Cortex of kidney (tissue), 1 donor: Measurements from ENCODE around the gene IGFBP2.

ENCODE experiments used
- DNase-seq: peaks from one replicate; lab custom pipeline; 2025; lab: John Stamatoyannopoulos, UW

The IGFBP2 gene

GRCh38 chr2:216615298-216616082, 17.7 kb upstream of the IGFBP2 start:
- DNase-seq, result no peak

DNA sequence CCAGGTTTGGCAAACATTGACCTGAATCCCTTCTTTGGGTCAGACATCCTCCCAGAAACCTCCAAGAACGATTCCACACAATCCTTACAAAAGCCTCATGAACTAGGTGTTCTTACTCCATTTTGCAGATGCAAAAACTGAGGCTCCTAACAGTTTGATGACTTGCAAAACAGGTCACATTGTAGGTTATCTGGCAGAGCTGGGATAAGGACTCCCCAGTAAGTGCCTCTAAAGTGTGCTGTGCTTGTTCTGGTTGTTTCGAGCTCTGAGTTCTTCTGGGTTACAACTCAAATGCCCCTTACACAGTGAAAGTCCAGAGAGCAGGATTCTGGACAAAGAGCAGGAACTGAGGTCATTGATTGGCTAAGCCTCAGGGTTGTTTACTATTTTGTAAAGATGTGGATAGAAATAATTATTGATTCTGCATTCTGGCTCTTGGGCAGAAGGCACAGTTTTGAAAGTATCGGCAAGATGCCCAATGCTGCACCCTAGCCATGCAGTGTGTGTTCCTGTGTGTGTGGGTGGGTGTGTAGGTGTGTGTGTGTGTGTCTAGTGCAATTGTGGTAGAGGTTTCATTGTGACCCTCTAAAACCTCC, 17.0 kb upstream of the IGFBP2 start:
- DNase-seq, result no peak

DNA sequence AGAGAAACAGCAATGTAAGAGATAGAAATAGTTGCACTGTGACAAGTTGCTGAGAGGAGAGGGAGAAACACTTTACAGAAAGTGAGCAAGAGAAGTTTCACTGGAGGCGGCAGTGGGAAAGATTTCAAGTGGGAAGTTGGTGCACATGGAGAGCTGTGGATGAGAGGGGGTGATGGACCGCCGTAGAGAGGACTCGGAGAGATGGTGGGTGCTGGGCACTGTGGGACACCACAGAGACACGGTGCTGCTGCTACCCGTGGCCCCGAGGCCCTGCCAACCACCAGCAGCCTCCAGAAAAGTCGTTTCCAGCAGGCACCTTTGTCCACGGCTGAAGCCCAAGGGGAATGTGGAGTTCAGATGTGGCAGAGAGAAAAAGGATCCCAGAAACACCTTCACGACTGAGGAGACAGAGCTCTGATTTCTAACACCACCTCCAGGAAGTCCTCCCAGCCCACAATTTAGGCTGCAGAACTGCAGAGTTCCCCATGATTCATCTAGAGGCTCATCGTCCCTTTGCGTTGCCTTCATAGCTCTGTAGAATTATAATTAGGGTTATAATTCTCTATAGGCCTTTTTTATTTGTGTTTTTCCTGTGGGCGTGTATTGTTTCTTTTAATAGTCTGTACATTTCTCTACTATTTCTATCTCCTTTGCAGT, 15.9 kb upstream of the IGFBP2 start:
- no peak for DNase-seq

DNA sequence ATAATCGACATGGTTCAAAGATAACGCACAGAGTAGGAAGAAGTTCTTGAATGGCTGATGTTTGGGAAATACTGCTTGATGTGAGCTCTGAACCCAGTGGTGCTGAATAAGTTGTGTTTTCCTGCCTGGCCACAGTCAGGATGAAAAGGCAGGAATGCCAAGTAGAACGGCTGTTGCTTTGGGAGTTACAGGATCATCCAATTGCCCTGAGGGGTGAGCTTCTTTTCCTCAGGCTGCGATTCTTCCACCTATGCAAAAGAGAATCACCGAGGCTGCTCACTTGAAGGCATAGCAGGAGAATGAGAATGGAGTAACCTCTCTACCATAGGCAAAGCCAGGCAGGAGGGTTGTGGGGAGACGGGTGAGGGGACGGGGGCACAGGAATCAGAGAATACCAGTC, 14.4 kb upstream of the IGFBP2 start:
- DNase-seq, result no peak

DNA sequence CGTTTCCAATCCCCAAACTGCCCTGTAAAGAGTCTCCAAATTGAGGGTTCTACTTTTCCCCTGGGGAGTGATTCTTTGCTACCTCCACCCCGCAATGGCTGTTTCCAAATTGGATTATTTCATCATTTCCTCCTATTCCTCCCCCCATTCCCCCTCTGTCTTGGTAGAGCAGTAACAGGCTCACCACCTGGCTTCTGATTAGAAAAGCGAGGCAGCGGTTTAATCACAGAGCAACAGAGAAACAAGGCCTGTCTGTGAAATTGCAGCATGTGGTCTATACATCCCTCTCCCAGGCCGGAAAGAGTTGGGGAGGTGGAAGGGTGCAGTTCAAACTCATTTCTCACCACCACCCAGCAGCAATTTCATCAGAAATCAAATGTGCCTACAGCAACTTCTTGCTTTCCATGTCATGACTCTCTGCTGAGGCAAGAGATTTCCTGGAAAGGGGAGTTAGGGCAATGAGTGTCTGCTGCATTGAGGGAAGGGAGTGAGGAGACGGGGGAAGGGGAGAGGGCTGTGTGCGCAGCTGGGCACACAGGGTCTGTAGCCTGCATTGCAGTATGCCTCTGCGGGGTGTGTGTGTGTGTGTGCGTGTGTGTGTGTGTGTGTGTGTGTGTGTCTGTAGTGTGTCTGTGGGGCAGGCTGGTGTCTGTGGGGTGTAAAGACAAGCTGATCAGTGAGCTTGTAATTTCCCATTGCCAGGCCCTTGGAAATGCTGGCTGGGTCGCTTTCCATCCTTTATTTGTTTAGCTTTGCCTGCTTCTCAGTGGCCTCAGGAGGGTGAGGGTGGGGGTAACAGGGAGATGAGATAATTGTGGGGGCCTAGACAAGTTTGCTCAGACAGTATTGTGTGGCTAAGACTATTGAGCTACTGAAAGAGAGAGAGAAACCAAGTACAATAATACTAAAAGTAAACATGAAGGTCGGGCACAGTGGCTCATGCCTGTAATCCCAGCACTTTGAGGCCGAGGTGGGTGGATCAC, 13.5 kb upstream of the IGFBP2 start:
- DNase-seq, result no peak

- no peak for DNase-seq
Observed at GRCh38 chr2:216620786-216621185, 12.4 kb upstream of the IGFBP2 start.

DNA sequence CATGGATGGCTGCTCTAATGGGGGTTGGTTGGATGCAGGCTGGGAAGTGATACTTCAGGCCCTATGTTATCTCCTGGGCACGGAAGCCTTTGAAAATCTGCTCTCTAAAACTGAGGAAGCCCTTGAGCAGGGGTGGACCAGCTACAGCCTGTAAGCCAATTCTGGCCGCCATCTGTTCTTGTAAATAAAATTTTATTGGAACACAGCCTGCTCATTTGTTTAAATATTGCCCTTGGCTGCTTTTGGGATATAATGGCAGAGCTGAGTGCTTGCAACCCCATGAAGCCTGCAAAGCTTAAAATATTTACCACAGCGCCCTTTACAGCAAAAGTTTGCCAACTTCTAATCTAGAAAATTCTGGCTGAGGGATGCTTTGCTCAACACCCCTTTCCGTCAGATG, 11.9 kb upstream of the IGFBP2 start:
- no peak for DNase-seq

- no peak for DNase-seq
Observed at GRCh38 chr2:216622526-216622925, 10.7 kb upstream of the IGFBP2 start.

- no peak for DNase-seq
Observed at GRCh38 chr2:216624251-216624650, 9.0 kb upstream of the IGFBP2 start.

DNA sequence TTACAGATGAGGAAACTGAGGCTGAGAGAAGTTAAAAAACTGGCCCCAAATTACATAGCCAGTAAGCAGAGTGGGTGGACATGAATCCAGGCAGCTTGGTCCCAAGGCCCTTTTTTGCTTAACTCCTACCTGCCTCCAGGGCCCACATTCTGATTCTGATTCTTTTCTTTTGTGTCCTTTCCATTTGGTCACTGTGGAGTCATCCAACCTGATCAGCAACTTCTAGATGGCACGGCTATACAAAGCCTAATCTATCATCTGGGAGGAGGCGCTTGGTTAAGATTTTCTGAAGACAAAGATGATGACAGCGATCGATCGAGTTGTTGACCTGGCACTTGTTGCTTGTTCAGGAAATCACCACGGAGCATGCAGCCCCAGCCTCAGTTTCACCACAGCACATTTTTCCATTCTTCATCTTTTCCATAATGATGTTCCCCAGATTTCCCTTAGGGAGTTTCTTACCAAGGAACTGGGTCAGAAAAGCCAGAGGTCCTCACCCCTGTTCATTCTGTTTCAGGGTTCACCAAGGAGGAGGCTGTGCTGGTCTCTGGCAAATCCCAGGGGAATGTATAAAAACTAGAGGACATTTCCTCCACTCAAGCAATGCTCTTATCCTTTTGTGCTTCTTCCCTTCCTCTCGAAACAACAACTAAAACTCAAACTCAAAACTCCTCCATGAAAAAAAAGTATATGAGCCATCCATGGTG, 6.9 kb upstream of the IGFBP2 start:
- DNase-seq, result no peak

DNA sequence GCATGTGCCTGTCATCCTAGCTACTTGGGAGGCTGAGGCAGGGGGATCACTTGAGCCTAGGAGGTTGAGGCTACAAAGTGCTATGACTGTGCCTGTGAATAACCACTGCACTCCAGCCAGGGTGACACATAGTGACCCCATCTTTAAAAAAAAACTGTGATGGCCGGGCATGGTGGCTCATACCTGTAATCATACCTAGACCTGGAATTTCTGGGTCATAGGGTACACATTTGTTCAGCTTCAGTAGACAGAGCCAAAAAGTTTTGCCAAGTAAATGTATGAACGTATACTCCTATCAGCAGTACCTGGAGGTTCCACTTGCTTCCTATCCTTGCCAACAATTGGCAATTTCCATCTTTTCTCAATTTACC, 6.4 kb upstream of the IGFBP2 start:
- no peak for DNase-seq

- DNase-seq, result no peak
Observed at GRCh38 chr2:216629784-216630183, 3.4 kb upstream of the IGFBP2 start.

GRCh38 chr2:216632346-216632951, 771 bp upstream of the IGFBP2 start:
- no peak for DNase-seq

- no peak for DNase-seq
Observed at GRCh38 chr2:216633616-216634369, 573 bp downstream of the IGFBP2 start.

DNA sequence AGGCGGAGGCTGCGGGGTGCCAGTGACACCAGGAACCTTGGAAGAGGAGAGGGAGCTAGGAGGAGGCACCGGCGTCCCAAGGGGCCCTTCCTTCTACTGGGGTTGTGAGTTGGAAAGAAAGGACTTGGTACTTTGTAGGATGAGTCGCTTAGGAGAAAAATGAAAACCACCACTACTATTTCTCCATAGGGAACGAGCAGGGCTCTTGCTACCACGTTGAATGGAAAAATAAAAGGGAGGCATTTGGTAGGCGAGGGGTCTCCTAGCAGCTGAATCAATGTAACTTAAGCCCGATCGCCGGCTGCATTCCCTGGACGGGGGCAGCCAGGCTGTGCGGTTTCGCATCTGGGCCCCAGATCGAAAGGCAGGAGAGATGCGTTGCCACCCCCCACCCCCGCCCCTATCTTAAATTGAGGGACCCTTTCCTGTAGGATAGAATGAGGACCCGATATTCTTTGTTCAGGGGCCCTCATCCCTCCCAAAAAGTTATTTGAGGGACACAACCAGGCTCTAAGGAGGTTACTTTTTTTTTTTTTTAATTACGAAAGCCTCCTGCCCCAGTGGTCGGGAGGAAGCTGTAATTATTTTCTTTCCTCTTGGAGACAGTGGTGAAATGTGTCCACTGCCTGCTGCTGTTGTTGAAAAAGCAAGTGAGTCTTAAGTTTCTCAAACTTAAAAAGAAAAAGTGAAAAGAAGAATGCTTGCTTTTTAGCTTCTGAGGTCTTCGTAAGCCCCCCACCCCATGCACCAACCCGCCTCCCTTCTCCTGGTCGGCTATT, 1.3 kb downstream of the IGFBP2 start:
- DNase-seq, result no peak

- no peak for DNase-seq
Observed at GRCh38 chr2:216635171-216635570, 2.0 kb downstream of the IGFBP2 start.

DNA sequence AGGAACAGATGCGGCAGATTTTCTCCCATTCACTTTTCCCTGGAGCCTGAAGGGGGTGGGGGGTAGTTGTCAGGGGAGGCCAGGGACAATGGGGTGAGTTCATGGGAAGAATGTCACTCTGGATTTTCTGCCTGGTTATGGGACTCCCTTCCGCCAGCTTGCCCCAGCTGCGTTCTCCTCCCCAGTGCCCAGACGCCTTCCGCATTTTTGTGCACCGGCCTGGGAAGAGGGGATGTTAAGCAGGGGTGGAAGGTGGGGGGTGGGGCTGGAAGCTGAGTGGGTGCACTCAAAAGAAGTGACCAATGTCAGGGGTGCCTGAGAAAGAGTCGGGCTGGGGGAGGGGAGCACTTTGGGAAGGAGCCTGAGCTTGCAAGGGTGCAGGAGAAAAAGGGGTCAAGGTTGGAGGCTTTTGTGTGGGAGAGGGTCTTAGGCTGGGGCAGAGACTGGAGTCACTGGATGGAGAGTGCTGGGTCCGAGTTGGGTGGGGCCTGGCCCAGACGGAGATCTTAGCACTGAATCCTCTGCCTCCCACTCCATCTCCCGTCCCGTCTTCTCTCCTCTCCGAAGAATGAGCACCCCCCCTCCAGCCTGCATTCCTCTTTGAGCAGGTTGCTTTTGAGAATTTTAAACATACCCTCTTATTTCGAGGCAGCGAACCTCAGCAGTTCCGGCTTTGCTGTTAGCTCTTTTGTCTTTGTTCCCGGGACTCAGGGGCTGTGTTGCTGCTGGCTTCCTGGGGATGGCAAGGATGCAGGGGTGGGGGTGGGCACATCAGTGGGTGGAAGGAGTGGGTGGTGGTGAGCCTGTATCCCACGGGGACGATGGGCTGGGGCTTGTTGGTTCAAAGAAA, 2.7 kb downstream of the IGFBP2 start:
- no peak for DNase-seq
